Stimulated activated CD8-positive, alpha-beta memory T cell treated with anti-CD3 and anti-CD28 coated beads, Interleukin-15, amount 100 ng/mL, for 4 hours (primary cell): ENCODE measurements around the gene ADAMTS5.

Experiments
- DNase-seq, 2 donors: peaks; one replicate each; pipeline ENCODE4 v3.0.0-alpha.2; 2020; ENCODE audit warnings: low read depth in 2 of 2

The ADAMTS5 gene

GRCh38 chr21:26887251-26887650, 79.6 kb downstream of the ADAMTS5 start:
- no peak for DNase-seq

- no peak for DNase-seq
Measured at GRCh38 chr21:26884436-26884835, 82.5 kb downstream of the ADAMTS5 start.

- DNase-seq, result no peak
Measured at GRCh38 chr21:26883768-26884167, 83.1 kb downstream of the ADAMTS5 start.

GRCh38 chr21:26881504-26882228, 85.2 kb downstream of the ADAMTS5 start:
- no peak for DNase-seq

GRCh38 chr21:26877018-26877417, 89.9 kb downstream of the ADAMTS5 start:
- no peak for DNase-seq

- no peak for DNase-seq
Measured at GRCh38 chr21:26874347-26874746, 92.5 kb downstream of the ADAMTS5 start.
